GM13977 (cell line): ENCODE results near the gene MAP1LC3B2.

Experiments
- DNase-seq: peaks from one replicate; pipeline ENCODE4 v3.0.0; 2012; ENCODE audit warnings: low spot score
- in situ Hi-C: fragments of 300-500 bp; cut with MboI; formaldehyde crosslinking; loops from one replicate; pipeline ENCODE4 v1.12.0; 2022; ENCODE audit warnings: low sequenced_read_pairs, low pct_unique_long_range_greater_than_20kb, mixed read lengths, inconsistent platforms; ENCODE audit not compliant: unreplicated experiment
- TF ChIP-seq, protein P1 (sequence below): IDR thresholded peaks from 2 replicates; pipeline ENCODE4 v1.5.1; 2012; ENCODE audit warnings: mild to moderate bottlenecking, control low read depth; ENCODE audit not compliant: insufficient read depth; ENCODE audit errors: extremely low read depth, missing control alignments

MAP1LC3B2 gene

DNA sequence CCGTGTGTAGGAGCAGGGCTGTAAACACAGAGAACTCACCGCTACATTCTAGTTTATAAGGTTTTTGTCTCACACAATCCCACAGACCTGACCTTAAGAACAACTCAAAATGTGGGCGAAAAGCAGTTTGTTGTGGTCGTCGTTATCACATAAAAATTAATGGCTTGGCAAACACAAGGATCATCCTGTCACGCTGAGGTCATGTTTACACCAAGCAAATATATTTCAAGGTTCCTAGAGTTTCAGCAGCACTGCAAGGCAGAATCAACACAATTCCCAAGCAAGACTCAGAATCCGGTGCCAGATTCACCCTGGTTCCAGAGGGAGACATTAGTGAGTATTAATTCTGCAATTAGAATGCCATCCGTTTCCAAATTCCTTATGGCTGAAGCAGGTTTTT lies 30.1 kb upstream of the MAP1LC3B2 start:
- in situ Hi-C loops = no loop called here
- DNase-seq = no peak

GRCh38 chr12:116529686-116530085 lies 29.5 kb upstream of the MAP1LC3B2 start:
- DNase-seq = no peak
- TF ChIP-seq, protein P1, sequence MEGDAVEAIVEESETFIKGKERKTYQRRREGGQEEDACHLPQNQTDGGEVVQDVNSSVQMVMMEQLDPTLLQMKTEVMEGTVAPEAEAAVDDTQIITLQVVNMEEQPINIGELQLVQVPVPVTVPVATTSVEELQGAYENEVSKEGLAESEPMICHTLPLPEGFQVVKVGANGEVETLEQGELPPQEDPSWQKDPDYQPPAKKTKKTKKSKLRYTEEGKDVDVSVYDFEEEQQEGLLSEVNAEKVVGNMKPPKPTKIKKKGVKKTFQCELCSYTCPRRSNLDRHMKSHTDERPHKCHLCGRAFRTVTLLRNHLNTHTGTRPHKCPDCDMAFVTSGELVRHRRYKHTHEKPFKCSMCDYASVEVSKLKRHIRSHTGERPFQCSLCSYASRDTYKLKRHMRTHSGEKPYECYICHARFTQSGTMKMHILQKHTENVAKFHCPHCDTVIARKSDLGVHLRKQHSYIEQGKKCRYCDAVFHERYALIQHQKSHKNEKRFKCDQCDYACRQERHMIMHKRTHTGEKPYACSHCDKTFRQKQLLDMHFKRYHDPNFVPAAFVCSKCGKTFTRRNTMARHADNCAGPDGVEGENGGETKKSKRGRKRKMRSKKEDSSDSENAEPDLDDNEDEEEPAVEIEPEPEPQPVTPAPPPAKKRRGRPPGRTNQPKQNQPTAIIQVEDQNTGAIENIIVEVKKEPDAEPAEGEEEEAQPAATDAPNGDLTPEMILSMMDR = no peak
- in situ Hi-C loops = no loop called here

More for the DNA sequence above, 30.1 kb upstream of the MAP1LC3B2 start:
- TF ChIP-seq, protein P1 = no peak

DNA sequence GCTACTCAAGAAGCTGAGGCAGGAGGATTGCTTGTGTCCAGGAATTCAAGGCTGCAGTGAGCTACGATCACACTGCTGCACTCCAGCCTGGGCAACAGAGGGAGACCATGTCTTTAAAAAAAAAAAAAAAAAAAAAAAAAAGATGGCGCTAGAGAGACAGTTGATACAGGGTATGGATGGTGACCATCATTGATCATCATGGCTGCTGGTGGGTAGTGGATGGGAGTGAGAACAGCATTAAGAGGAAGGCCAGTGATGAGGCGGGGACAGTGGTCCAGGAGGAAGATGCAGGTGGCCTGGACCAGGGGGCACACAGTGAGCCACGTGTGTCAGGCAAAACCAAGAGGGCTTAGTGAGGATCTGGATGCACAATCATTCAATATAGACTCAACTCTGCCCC lies 26.8 kb upstream of the MAP1LC3B2 start:
- TF ChIP-seq, protein P1 = no peak
- in situ Hi-C loops = no loop called here
- DNase-seq = no peak

DNA sequence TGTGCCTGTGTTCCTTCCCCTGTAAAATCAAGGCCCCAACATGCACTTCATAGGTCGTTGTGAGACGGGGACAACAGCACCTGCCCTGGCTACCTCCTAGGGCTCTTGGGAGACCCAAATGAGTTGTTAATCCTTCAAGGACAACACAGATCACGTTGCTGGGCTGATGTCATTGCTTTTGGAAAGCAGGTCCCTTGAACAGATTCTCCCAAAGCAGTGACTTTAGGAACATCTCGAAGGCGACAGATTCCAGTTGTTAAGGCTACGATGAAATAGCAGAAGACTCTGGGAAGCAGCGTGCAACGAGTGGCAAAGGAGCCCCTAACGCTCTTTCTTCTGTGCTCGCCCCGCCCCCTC lies 26.2 kb upstream of the MAP1LC3B2 start:
- in situ Hi-C loops = no loop called here
- TF ChIP-seq, protein P1 = no peak
- no peak for DNase-seq

- TF ChIP-seq, protein P1 = no peak
- peak; percentile 86 for DNase-seq
- in situ Hi-C loops = no loop called here
These were observed 25.6 kb upstream of the MAP1LC3B2 start for GRCh38 chr12:116533343-116534251.

DNA sequence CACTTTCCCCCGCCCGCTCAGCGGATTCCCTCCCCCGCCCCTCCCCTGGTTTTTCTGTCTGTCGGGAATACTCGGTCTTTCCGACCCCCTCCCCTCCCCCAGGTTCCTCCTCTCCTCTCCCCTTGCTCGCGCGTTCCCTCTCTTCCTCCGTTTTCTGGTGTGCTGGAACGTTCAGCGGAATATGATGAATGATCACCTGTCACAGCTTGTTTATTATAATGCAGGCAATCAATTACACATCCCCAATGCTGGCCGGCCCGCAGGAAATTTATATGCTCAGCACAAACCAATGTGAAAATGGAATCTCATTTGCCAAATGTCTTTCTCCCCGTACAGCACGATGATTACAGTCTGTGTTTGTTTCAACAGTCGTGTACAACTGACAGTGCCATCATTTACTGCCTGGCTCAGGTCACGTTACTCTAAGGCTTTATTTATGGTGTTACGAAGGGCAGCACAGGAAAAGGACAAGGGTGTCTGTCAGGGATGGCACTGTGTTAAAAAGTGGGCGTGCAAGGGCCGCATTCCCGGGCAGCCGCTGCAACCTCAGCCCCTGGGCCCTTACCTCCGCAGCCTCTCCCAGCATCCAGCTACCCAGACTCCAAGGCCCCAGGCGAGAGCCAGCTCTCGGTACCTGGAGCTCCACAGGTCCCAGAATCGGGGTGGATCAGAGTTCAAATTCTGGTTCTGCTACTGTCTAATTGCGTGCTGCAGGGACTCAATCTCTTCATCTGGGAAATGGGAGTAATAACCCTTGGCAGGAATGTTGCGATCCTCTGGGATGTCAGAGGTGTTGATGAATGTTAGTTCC lies 24.7 kb upstream of the MAP1LC3B2 start:
- in situ Hi-C loops = no loop called here
- TF ChIP-seq, protein P1 = no peak
- no peak for DNase-seq
